ENCODE data around the gene KSR1. TPM values are rescaled to one million over a fixed set of nuclear protein-coding genes. Genes with fewer than 3 reads are reported as not detected.
A peak's percentile ranks its signal among the peaks of the same experiment; 100 is the strongest.

KSR1 gene
- total RNA-seq, 4 donors from 2014 or later, result 26.0 to 37.5 (median 35.0) TPM

DNA sequence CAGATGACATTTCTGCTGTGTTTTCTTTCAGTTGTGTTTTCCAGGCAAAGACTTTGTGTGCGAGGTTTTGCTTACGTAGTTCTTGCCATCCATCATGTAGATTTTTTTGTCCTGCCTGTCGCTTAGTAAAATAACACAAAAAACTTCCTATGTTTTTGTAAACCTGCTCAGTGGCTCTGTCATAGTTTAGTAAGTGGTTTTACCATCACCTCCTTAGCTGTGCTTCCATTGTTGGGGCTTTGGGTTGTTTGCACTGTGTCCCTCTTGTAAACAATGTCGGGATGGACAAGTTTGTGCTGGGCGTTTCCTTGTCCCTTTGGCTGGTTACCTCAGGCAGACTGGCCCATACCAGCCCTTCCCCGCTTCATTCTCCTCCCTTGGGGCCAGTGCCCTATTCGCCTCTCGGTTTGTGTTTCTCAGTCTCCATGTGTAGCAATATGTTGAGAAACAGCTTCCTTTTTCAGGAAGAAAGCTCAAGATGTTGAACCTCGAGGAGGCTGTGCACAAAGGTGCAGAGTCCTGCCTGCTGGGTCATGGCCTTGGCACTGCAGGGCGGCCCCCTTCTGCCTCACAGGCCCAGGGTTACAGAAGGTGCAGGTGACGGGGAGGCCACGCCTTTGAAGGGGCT lies 74.6 kb downstream of the KSR1 start:
- intact Hi-C loops (cut with DNase I; ENCODE audit: low total_unique reads), result loop anchor here (10.0 kb wide), 1 partner anchor 64 kb away; no protein-coding TSS in a partner anchor
- TF ChIP-seq, protein P1, sequence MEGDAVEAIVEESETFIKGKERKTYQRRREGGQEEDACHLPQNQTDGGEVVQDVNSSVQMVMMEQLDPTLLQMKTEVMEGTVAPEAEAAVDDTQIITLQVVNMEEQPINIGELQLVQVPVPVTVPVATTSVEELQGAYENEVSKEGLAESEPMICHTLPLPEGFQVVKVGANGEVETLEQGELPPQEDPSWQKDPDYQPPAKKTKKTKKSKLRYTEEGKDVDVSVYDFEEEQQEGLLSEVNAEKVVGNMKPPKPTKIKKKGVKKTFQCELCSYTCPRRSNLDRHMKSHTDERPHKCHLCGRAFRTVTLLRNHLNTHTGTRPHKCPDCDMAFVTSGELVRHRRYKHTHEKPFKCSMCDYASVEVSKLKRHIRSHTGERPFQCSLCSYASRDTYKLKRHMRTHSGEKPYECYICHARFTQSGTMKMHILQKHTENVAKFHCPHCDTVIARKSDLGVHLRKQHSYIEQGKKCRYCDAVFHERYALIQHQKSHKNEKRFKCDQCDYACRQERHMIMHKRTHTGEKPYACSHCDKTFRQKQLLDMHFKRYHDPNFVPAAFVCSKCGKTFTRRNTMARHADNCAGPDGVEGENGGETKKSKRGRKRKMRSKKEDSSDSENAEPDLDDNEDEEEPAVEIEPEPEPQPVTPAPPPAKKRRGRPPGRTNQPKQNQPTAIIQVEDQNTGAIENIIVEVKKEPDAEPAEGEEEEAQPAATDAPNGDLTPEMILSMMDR (IDR thresholded peaks at IDR 0.05), result no peak
- TF ChIP-seq POLR2A (IDR thresholded peaks at IDR 0.05), result no peak

GRCh38 chr17:27531469-27531961 lies 75.3 kb downstream of the KSR1 start:
- no peak overlapping the region for H3K4me3 ChIP-seq (ENCODE audit: low read depth, poor library complexity, severe bottlenecking)
- no peak for TF ChIP-seq POLR2A (IDR thresholded peaks at IDR 0.05)
- TF ChIP-seq, protein P1 (IDR thresholded peaks at IDR 0.05), result no peak
- intact Hi-C loops (cut with DNase I; ENCODE audit: low total_unique reads), result loop anchor here (10.0 kb wide), 1 partner anchor 63 kb away; no protein-coding TSS in a partner anchor
- 89 to 93% methylated on average over 5 to 6 of the region's 6 CpGs for WGBS, 2 donors
- no peak for DNase-seq (ENCODE audit: low spot score in 2 of 2)

More for the DNA sequence above, 74.6 kb downstream of the KSR1 start:
- peak in 1 of 2 donors; percentile 26 for DNase-seq (ENCODE audit: low spot score in 2 of 2)
- WGBS, 2 donors, result 69 to 74% methylated on average over 12 of the region's 12 CpGs
- no peak overlapping the region for H3K4me3 ChIP-seq (ENCODE audit: low read depth, poor library complexity, severe bottlenecking)

DNA sequence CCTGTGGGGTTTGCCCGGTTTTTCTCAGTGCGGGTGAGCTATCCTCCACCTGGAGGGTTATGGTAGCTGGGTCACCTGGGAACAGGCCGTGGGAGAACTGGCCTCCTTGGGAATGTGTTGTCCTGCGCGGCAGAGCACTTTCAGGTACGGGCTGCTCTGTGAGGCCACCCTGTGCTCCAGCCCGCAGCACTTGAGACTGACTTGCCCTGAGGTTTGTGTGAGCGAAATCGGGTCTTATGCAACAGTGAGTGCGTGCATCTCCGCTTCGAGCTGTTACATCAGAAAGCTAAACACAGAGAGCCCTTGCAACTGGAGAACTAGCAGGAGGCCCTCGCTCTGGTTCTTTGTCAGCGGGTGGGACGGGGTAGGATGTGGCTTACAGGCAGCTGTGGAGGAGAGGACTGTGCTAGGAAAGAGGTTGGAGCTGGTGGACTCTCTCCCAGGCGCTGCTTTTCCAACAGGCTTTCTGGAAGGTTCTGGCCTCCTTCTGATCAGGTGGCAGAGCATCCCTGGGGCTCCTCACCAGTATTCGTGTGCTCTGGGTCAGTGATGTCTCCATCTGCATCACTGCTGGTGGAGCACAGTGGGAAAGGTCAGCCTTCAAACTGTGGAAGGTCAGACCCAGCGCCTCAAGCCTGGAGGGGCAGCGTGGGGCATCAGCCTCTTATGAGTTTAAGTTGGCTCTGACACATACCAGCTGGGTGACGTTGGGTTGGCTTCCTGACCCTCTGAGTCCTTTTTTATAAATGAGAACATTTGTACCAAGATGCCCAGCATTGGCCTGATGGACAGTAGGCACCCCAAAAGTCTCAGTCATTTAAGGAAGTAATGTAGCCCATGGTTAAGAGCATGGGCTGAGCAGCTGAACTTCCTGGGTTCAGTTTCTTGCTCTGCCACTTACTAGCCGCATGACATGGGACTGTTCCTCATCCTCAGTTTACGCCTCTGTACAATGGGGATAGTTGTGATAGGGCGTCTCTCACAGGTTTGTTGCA lies 76.3 kb downstream of the KSR1 start:
- DNase-seq (ENCODE audit: low spot score in 2 of 2), result peak in 1 of 2 donors; percentile 23
- WGBS, 2 donors, result 80 to 83% methylated on average over 23 of the region's 23 CpGs
- TF ChIP-seq POLR2A (IDR thresholded peaks at IDR 0.05), result no peak
- TF ChIP-seq, protein P1 (IDR thresholded peaks at IDR 0.05), result no peak
- no peak overlapping the region for H3K4me3 ChIP-seq (ENCODE audit: low read depth, poor library complexity, severe bottlenecking)
- intact Hi-C loops (cut with DNase I; ENCODE audit: low total_unique reads), result loop anchor here (10.0 kb wide), 1 partner anchor 62 kb away; no protein-coding TSS in a partner anchor

GRCh38 chr17:27533874-27534815 lies 77.9 kb downstream of the KSR1 start:
- TF ChIP-seq, protein P1 (IDR thresholded peaks at IDR 0.05), result no peak
- TF ChIP-seq POLR2A (IDR thresholded peaks at IDR 0.05), result no peak
- no peak for DNase-seq (ENCODE audit: low spot score in 2 of 2)
- 84 to 86% methylated on average over 14 of the region's 14 CpGs for WGBS, 2 donors
- intact Hi-C loops (cut with DNase I; ENCODE audit: low total_unique reads), result loop anchor here (10.0 kb wide), 1 partner anchor 61 kb away; no protein-coding TSS in a partner anchor
- no peak overlapping the region for H3K4me3 ChIP-seq (ENCODE audit: low read depth, poor library complexity, severe bottlenecking)
